SK-N-SH treated with all-trans-retinoic acid at 6 μM for 48 hours (cell line): ENCODE measurements around the gene DHRS13.

Source experiments
- ATAC-seq: fragments of 200-7000 bp; cut with Tn5 transposase; 3 replicates; pipeline ENCODE4 v1.9.1; 2020; ENCODE audit warnings: mild to moderate bottlenecking, moderate library complexity
- ARNTL ChIP-seq: fragments of 450-650 bp; formaldehyde crosslinking; IDR thresholded peaks from 2 replicates; pipeline ENCODE4 v1.5.0; 2020; ENCODE audit warnings: low read depth, mild to moderate bottlenecking, moderate library complexity, borderline replicate concordance
- CSDC2 ChIP-seq: fragments of 250-450 bp; sonication (Bioruptor Pico); IDR thresholded peaks from 2 replicates; pipeline ENCODE4 v1.5.0; 2020; ENCODE audit warnings: mild to moderate bottlenecking, moderate library complexity
- ESRRG ChIP-seq: fragments of 250-450 bp; sonication (Bioruptor Pico); IDR thresholded peaks from 2 replicates; pipeline ENCODE4 v1.6.1; 2021; ENCODE audit warnings: mild to moderate bottlenecking
- GLIS3 ChIP-seq: fragments of 250-450 bp; sonication (Bioruptor Pico); IDR thresholded peaks from 2 replicates; pipeline ENCODE4 v1.5.0; 2020; ENCODE audit warnings: mild to moderate bottlenecking, moderate library complexity
- ISL1 ChIP-seq: fragments of 250-450 bp; sonication (Bioruptor Pico); IDR thresholded peaks from 2 replicates; pipeline ENCODE4 v2.1.2; 2022; ENCODE audit warnings: mild to moderate bottlenecking, moderate library complexity
- RARB ChIP-seq: fragments of 250-450 bp; sonication (Bioruptor Pico); IDR thresholded peaks from 2 replicates; pipeline ENCODE4 v1.8.0; 2021; ENCODE audit warnings: mild to moderate bottlenecking, moderate library complexity
- SNAI2 ChIP-seq: fragments of 250-450 bp; sonication (Bioruptor Pico); IDR thresholded peaks from 2 replicates; pipeline ENCODE4 v1.5.0; 2020; ENCODE audit warnings: mild to moderate bottlenecking, moderate library complexity
- TCF4 ChIP-seq: fragments of 250-450 bp; sonication (Bioruptor Pico); IDR thresholded peaks from 2 replicates; pipeline ENCODE4 v1.8.0; 2021; ENCODE audit warnings: mild to moderate bottlenecking, moderate library complexity, borderline replicate concordance
- TOX ChIP-seq: fragments of 250-450 bp; sonication (Bioruptor Pico); IDR thresholded peaks from 2 replicates; pipeline ENCODE4 v1.8.0; 2021; ENCODE audit warnings: mild to moderate bottlenecking, moderate library complexity, borderline replicate concordance
- ZC3H10 ChIP-seq: fragments of 250-450 bp; sonication (Bioruptor Pico); IDR thresholded peaks from 2 replicates; pipeline ENCODE4 v1.5.1; 2021; ENCODE audit warnings: mild to moderate bottlenecking, moderate library complexity
- ZFP3 ChIP-seq: fragments of 250-450 bp; sonication (Bioruptor Pico); IDR thresholded peaks from 2 replicates; pipeline ENCODE4 v1.5.0; 2020; ENCODE audit warnings: mild to moderate bottlenecking, moderate library complexity
- ZFP30 ChIP-seq: fragments of 450-650 bp; formaldehyde crosslinking; IDR thresholded peaks from 2 replicates; pipeline ENCODE4 v1.5.0; 2022; ENCODE audit warnings: mild to moderate bottlenecking, moderate library complexity
- ZNF70 ChIP-seq: fragments of 450-650 bp; formaldehyde crosslinking; IDR thresholded peaks from 2 replicates; pipeline ENCODE4 v1.5.0; 2020; ENCODE audit warnings: mild to moderate bottlenecking, moderate library complexity
- ZNF8 ChIP-seq: fragments of 450-650 bp; formaldehyde crosslinking; IDR thresholded peaks from 2 replicates; pipeline ENCODE4 v1.5.0; 2020; ENCODE audit warnings: mild to moderate bottlenecking, moderate library complexity
- TF ChIP-seq, protein P1 (sequence below): fragments of 250-450 bp; sonication (Bioruptor Pico); IDR thresholded peaks from 2 replicates; pipeline ENCODE4 v1.5.1; 2021; ENCODE audit warnings: mild to moderate bottlenecking, moderate library complexity
- TF ChIP-seq, protein P2 (sequence below): fragments of 250-450 bp; sonication (Bioruptor Pico); IDR thresholded peaks from 2 replicates; pipeline ENCODE4 v1.8.0; 2020; ENCODE audit warnings: mild to moderate bottlenecking, moderate library complexity, borderline replicate concordance
- TF ChIP-seq, protein P3 (sequence below): fragments of 250-450 bp; sonication (Bioruptor Pico); IDR thresholded peaks from 2 replicates; pipeline ENCODE4 v1.5.1; 2020; ENCODE audit warnings: low read depth, mild to moderate bottlenecking, moderate library complexity
- TF ChIP-seq, protein P4 (sequence below): fragments of 250-450 bp; sonication (Bioruptor Pico); IDR thresholded peaks from 2 replicates; pipeline ENCODE4 v1.5.0; 2020; ENCODE audit warnings: mild to moderate bottlenecking, moderate library complexity
- TF ChIP-seq, protein P5 (sequence below): fragments of 250-450 bp; sonication (Bioruptor Pico); IDR thresholded peaks from 2 replicates; pipeline ENCODE4 v1.8.0; 2021; ENCODE audit warnings: low read depth, mild to moderate bottlenecking, moderate library complexity, borderline replicate concordance

Gene DHRS13

DNA sequence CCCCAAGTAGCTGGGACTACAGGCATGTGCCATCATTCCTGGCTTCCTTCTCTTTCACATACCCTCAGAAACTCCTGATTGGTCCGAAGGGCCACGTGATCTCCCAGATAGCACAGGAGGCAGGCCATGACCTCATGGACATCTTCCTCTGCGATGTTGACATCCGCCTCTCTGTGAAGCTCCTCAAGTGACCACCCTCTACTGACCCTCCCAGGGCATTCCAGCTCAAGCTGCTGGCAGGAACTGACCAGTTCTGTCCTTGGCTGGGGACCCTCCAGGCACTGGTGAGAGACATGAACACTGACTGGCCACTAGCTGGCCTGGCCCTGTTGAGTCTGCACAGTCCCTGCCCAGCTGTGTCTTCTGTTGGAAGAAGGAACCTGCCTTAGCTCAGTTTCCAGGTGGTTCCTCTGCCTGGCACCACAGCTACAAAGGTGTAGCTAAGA lies 42.5 kb downstream of the DHRS13 start:
- no peak for ATAC-seq
- TF ChIP-seq ISL1 = no peak

DNA sequence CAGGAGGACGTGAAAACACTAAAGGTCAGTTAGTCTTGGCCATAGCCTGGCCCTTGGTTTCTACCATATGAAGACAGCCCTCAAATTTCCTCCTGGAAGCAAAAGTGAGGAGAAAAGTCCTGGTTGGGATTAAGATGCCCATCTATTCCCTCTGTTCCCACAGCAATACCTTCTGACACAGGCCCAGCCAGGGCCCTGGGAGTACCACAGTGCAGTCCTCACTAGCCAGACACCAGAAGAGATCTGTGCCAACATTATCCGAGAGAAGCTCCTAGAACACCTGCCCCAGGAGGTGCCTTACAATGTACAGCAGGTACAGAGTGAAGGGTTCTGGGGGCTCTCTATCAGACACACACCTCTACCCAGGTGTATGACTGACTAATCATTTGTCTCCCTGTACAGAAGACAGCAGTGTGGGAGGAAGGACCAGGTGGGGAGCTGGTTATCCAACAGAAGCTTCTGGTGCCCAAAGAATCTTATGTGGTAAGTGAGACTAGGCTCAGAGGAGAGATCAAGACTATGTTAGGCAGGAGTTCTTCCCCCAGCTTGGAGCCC lies 44.0 kb downstream of the DHRS13 start:
- ATAC-seq = no peak
- TF ChIP-seq, protein P1, sequence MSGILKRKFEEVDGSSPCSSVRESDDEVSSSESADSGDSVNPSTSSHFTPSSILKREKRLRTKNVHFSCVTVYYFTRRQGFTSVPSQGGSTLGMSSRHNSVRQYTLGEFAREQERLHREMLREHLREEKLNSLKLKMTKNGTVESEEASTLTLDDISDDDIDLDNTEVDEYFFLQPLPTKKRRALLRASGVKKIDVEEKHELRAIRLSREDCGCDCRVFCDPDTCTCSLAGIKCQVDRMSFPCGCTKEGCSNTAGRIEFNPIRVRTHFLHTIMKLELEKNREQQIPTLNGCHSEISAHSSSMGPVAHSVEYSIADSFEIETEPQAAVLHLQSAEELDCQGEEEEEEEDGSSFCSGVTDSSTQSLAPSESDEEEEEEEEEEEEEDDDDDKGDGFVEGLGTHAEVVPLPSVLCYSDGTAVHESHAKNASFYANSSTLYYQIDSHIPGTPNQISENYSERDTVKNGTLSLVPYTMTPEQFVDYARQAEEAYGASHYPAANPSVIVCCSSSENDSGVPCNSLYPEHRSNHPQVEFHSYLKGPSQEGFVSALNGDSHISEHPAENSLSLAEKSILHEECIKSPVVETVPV (CRISPR knock-in tag) = no peak
- TF ChIP-seq TOX (CRISPR knock-in tag) (no peak), ZC3H10 (CRISPR knock-in tag) (no peak), ESRRG (CRISPR knock-in tag) (no peak), RARB (CRISPR knock-in tag) (no peak), GLIS3 (CRISPR knock-in tag) (no peak), ZFP30 (CRISPR knock-in tag) (no peak), ARNTL (CRISPR knock-in tag) (no peak), CSDC2 (CRISPR knock-in tag) (no peak), ZNF8 (no peak), TCF4 (CRISPR knock-in tag) (no peak), ISL1 (no peak), ZFP3 (CRISPR knock-in tag) (no peak)
- TF ChIP-seq, protein P2, sequence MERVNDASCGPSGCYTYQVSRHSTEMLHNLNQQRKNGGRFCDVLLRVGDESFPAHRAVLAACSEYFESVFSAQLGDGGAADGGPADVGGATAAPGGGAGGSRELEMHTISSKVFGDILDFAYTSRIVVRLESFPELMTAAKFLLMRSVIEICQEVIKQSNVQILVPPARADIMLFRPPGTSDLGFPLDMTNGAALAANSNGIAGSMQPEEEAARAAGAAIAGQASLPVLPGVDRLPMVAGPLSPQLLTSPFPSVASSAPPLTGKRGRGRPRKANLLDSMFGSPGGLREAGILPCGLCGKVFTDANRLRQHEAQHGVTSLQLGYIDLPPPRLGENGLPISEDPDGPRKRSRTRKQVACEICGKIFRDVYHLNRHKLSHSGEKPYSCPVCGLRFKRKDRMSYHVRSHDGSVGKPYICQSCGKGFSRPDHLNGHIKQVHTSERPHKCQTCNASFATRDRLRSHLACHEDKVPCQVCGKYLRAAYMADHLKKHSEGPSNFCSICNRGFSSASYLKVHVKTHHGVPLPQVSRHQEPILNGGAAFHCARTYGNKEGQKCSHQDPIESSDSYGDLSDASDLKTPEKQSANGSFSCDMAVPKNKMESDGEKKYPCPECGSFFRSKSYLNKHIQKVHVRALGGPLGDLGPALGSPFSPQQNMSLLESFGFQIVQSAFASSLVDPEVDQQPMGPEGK = no peak
- TF ChIP-seq, protein P3, sequence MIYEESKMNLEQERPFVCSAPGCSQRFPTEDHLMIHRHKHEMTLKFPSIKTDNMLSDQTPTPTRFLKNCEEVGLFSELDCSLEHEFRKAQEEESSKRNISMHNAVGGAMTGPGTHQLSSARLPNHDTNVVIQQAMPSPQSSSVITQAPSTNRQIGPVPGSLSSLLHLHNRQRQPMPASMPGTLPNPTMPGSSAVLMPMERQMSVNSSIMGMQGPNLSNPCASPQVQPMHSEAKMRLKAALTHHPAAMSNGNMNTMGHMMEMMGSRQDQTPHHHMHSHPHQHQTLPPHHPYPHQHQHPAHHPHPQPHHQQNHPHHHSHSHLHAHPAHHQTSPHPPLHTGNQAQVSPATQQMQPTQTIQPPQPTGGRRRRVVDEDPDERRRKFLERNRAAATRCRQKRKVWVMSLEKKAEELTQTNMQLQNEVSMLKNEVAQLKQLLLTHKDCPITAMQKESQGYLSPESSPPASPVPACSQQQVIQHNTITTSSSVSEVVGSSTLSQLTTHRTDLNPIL (CRISPR knock-in tag) = no peak
- TF ChIP-seq, protein P4, sequence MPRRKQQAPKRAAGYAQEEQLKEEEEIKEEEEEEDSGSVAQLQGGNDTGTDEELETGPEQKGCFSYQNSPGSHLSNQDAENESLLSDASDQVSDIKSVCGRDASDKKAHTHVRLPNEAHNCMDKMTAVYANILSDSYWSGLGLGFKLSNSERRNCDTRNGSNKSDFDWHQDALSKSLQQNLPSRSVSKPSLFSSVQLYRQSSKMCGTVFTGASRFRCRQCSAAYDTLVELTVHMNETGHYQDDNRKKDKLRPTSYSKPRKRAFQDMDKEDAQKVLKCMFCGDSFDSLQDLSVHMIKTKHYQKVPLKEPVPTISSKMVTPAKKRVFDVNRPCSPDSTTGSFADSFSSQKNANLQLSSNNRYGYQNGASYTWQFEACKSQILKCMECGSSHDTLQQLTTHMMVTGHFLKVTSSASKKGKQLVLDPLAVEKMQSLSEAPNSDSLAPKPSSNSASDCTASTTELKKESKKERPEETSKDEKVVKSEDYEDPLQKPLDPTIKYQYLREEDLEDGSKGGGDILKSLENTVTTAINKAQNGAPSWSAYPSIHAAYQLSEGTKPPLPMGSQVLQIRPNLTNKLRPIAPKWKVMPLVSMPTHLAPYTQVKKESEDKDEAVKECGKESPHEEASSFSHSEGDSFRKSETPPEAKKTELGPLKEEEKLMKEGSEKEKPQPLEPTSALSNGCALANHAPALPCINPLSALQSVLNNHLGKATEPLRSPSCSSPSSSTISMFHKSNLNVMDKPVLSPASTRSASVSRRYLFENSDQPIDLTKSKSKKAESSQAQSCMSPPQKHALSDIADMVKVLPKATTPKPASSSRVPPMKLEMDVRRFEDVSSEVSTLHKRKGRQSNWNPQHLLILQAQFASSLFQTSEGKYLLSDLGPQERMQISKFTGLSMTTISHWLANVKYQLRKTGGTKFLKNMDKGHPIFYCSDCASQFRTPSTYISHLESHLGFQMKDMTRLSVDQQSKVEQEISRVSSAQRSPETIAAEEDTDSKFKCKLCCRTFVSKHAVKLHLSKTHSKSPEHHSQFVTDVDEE (CRISPR knock-in tag) = no peak
- TF ChIP-seq, protein P5, sequence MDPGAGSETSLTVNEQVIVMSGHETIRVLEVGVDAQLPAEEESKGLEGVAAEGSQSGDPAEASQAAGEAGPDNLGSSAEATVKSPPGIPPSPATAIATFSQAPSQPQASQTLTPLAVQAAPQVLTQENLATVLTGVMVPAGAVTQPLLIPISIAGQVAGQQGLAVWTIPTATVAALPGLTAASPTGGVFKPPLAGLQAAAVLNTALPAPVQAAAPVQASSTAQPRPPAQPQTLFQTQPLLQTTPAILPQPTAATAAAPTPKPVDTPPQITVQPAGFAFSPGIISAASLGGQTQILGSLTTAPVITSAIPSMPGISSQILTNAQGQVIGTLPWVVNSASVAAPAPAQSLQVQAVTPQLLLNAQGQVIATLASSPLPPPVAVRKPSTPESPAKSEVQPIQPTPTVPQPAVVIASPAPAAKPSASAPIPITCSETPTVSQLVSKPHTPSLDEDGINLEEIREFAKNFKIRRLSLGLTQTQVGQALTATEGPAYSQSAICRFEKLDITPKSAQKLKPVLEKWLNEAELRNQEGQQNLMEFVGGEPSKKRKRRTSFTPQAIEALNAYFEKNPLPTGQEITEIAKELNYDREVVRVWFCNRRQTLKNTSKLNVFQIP (CRISPR knock-in tag) = no peak

DNA sequence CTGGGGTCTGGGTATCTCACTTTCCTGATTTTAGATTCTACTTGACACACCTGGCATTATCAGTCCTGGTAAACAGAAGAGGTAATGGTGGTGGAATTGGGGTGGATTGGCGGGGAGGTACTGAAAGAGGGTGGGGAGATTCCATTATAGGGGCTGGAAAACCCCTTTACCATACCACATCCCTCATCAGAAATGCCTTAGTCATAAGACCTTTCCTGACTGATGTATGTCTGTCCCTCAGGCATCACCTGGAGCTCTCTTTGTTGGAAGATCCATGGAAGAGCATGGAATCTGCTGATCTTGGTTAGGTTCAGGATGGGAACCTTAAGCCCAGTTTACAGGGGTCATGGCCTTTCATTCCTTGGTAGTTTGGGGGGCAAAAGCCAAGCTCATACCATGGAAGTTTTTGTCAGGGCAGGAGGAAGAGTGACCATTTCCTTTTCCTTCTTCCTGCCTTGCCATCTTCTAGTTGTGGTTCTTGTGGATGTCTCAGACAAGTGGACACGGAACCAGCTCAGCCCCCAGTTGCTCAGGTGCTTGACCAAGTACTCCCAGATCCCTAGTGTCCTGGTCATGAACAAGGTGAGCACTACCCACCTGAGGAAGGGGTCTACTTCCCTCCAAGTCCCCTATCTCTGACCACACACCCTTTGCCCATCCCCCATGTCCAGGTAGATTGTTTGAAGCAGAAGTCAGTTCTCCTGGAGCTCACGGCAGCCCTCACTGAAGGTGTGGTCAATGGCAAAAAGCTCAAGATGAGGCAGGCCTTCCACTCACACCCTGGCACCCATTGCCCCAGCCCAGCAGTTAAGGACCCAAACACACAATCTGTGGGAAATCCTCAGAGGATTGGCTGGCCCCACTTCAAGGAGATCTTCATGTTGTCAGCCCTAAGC lies 44.7 kb downstream of the DHRS13 start:
- ATAC-seq = no peak
- TF ChIP-seq, protein P2 = no peak
- TF ChIP-seq ESRRG (CRISPR knock-in tag) (no peak), ZFP30 (CRISPR knock-in tag) (no peak), ZFP3 (CRISPR knock-in tag) (no peak), GLIS3 (CRISPR knock-in tag) (no peak), ZC3H10 (CRISPR knock-in tag) (no peak), ARNTL (CRISPR knock-in tag) (no peak), ZNF70 (CRISPR knock-in tag) (no peak), SNAI2 (no peak)
- TF ChIP-seq, protein P1 (CRISPR knock-in tag) = no peak
- TF ChIP-seq, all 23 proteins: peak for 0
